Measurements from ENCODE around the gene RRP1.

DNA sequence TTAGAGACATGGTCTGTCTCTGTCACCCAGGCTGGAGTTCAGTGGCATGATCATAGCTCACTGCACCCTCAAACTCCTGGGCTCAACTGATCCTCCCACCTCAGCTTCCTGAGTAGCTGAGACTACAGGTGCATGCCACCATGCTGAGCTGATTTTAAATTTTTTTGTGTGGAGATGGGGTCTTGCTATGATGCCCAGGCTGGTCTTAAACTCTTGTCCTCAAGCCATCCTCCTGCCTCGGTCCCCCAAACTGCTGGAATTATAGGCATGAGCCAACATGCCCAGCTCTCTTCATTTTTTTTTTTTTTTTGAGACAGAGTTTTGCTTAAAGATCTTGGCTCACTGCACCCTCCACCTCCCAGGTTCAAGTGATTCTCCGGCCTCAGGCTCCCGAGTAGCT is 50.9 kb downstream of the RRP1 start:
- no peak for TF ChIP-seq SP1 (IDR thresholded peaks at IDR 0.05; ENCODE audit: low read depth)
- TF ChIP-seq, protein P1, sequence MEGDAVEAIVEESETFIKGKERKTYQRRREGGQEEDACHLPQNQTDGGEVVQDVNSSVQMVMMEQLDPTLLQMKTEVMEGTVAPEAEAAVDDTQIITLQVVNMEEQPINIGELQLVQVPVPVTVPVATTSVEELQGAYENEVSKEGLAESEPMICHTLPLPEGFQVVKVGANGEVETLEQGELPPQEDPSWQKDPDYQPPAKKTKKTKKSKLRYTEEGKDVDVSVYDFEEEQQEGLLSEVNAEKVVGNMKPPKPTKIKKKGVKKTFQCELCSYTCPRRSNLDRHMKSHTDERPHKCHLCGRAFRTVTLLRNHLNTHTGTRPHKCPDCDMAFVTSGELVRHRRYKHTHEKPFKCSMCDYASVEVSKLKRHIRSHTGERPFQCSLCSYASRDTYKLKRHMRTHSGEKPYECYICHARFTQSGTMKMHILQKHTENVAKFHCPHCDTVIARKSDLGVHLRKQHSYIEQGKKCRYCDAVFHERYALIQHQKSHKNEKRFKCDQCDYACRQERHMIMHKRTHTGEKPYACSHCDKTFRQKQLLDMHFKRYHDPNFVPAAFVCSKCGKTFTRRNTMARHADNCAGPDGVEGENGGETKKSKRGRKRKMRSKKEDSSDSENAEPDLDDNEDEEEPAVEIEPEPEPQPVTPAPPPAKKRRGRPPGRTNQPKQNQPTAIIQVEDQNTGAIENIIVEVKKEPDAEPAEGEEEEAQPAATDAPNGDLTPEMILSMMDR (IDR thresholded peaks at IDR 0.05 in 2 of 3, conservative IDR thresholded peaks at IDR 0.05 in 1 of 3; ENCODE audit: borderline replicate concordance in 1 of 3, insufficient read depth in 1 of 3, low read depth in 2 of 3, low read length in 2 of 3) = no peak
- no peak for TF ChIP-seq JUND (IDR thresholded peaks at IDR 0.05)
- TF ChIP-seq EZH2phosphoT487 (IDR thresholded peaks at IDR 0.05; ENCODE audit: borderline replicate concordance) = no peak
- no peak for TF ChIP-seq EZH2 (IDR thresholded peaks at IDR 0.05)
- TF ChIP-seq TCF7L2 (IDR thresholded peaks at IDR 0.05; ENCODE audit: borderline replicate concordance, extremely low read depth, insufficient read depth, insufficient read length) = no peak
- no peak for TF ChIP-seq POLR2A (IDR thresholded peaks at IDR 0.05; ENCODE audit: borderline replicate concordance, extremely low read depth, insufficient read depth, insufficient read length)
- no peak for TF ChIP-seq RAD21 (IDR thresholded peaks at IDR 0.05; ENCODE audit: low read depth)
- no peak for TF ChIP-seq FOSL1 (IDR thresholded peaks at IDR 0.05; ENCODE audit: low read depth)
- no peak for TF ChIP-seq POLR2AphosphoS5 (IDR thresholded peaks at IDR 0.05; ENCODE audit: low read depth, low read length)
- TF ChIP-seq, protein P2, sequence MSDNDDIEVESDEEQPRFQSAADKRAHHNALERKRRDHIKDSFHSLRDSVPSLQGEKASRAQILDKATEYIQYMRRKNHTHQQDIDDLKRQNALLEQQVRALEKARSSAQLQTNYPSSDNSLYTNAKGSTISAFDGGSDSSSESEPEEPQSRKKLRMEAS (IDR thresholded peaks at IDR 0.05) = no peak
- TF ChIP-seq, protein P3, sequence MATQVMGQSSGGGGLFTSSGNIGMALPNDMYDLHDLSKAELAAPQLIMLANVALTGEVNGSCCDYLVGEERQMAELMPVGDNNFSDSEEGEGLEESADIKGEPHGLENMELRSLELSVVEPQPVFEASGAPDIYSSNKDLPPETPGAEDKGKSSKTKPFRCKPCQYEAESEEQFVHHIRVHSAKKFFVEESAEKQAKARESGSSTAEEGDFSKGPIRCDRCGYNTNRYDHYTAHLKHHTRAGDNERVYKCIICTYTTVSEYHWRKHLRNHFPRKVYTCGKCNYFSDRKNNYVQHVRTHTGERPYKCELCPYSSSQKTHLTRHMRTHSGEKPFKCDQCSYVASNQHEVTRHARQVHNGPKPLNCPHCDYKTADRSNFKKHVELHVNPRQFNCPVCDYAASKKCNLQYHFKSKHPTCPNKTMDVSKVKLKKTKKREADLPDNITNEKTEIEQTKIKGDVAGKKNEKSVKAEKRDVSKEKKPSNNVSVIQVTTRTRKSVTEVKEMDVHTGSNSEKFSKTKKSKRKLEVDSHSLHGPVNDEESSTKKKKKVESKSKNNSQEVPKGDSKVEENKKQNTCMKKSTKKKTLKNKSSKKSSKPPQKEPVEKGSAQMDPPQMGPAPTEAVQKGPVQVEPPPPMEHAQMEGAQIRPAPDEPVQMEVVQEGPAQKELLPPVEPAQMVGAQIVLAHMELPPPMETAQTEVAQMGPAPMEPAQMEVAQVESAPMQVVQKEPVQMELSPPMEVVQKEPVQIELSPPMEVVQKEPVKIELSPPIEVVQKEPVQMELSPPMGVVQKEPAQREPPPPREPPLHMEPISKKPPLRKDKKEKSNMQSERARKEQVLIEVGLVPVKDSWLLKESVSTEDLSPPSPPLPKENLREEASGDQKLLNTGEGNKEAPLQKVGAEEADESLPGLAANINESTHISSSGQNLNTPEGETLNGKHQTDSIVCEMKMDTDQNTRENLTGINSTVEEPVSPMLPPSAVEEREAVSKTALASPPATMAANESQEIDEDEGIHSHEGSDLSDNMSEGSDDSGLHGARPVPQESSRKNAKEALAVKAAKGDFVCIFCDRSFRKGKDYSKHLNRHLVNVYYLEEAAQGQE (IDR thresholded peaks at IDR 0.05; ENCODE audit: low read depth) = no peak
